HEK293 (cell line): ENCODE results near the gene ADAMTS4.

Experiments
- CTCF ChIA-PET: fragments of 350-600 bp; formaldehyde crosslinking; extraction: SDS; loops from one replicate; lab custom pipeline; 2021; ENCODE audit warnings: antibody characterized with exemption; lab: Yijun Ruan, JAX
- POLR2A ChIA-PET: fragments of 300-600 bp; formaldehyde crosslinking; extraction: SDS; loops from one replicate; lab custom pipeline; 2020; ENCODE audit warnings: antibody characterized with exemption, inconsistent platforms; lab: Yijun Ruan, JAX
- H3K27ac ChIP-seq: fragments of 200-500 bp; sonication (Bioruptor generic); 2 replicates; pipeline ENCODE4 v1.5.1; 2014; ENCODE audit warnings: low read depth, low read length, control low read depth, inconsistent platforms; ENCODE audit errors: extremely low read depth
- H3K36me3 ChIP-seq, 2 experiments: fragments of 200-500 bp in 1 of 2; sonication (Bioruptor generic) in 1 of 2; 1 replicate in 1 of 2; 2 replicates in 1 of 2; pipeline ENCODE4 v1.5.1; 2014 to 2017; ENCODE audit warnings: inconsistent platforms in 2 of 2, low read length in 2 of 2; ENCODE audit not compliant: control insufficient read depth in 2 of 2, insufficient read depth in 1 of 2
- H3K4me1 ChIP-seq: fragments of 200-500 bp; sonication (Bioruptor generic); 2 replicates; pipeline ENCODE4 v1.5.1; 2014; ENCODE audit warnings: mild to moderate bottlenecking, low read length, inconsistent platforms; ENCODE audit not compliant: control insufficient read depth, insufficient read depth
- H3K4me3 ChIP-seq: 2 replicates; pipeline ENCODE4 v1.5.1; 2011; ENCODE audit warnings: low read depth, mild to moderate bottlenecking, control low read depth, low read length, moderate library complexity
- H3K9me3 ChIP-seq: fragments of 200-500 bp; sonication (Bioruptor generic); 2 replicates; pipeline ENCODE4 v1.5.1; 2014; ENCODE audit warnings: low read depth, low read length, inconsistent platforms; ENCODE audit not compliant: control insufficient read depth, insufficient read depth
- EGR2 ChIP-seq: fragments of 450-650 bp; formaldehyde crosslinking; IDR thresholded peaks from 2 replicates; pipeline ENCODE4 v1.5.1; 2016; ENCODE audit warnings: low read depth, missing biosample characterization, missing genetic modification characterization
- GLIS1 ChIP-seq: fragments of 450-650 bp; formaldehyde crosslinking; IDR thresholded peaks from 2 replicates; pipeline ENCODE4 v1.5.1; 2016; ENCODE audit warnings: missing biosample characterization, missing genetic modification characterization
- GLIS2 ChIP-seq: fragments of 450-650 bp; formaldehyde crosslinking; IDR thresholded peaks from 2 replicates; pipeline ENCODE4 v1.5.1; 2016; ENCODE audit warnings: missing biosample characterization, missing genetic modification characterization
- IKZF3 ChIP-seq: fragments of 450-650 bp; IDR thresholded peaks from 2 replicates; pipeline ENCODE4 v1.5.0; 2018; ENCODE audit warnings: missing biosample characterization, mild to moderate bottlenecking, missing genetic modification characterization, moderate library complexity
- KLF16 ChIP-seq: fragments of 450-650 bp; formaldehyde crosslinking; IDR thresholded peaks from 2 replicates; pipeline ENCODE4 v1.5.1; 2017; ENCODE audit warnings: missing biosample characterization, missing genetic modification characterization
- KLF9 ChIP-seq: fragments of 450-650 bp; formaldehyde crosslinking; IDR thresholded peaks from 2 replicates; pipeline ENCODE4 v1.5.1; 2016; ENCODE audit warnings: missing biosample characterization, missing genetic modification characterization, low read depth
- PRDM1 ChIP-seq: fragments of 450-650 bp; formaldehyde crosslinking; IDR thresholded peaks from 2 replicates; pipeline ENCODE4; 2016; ENCODE audit warnings: missing biosample characterization, missing genetic modification characterization
- SP2 ChIP-seq: fragments of 450-650 bp; formaldehyde crosslinking; IDR thresholded peaks from 2 replicates; pipeline ENCODE4 v1.5.1; 2016; ENCODE audit warnings: missing biosample characterization, missing genetic modification characterization
- SP7 ChIP-seq: fragments of 450-650 bp; formaldehyde crosslinking; IDR thresholded peaks from 2 replicates; pipeline ENCODE4 v1.5.1; 2016; ENCODE audit warnings: missing biosample characterization, missing genetic modification characterization
- YY1 ChIP-seq: fragments of 450-650 bp; formaldehyde crosslinking; IDR thresholded peaks from 2 replicates; pipeline ENCODE4 v1.5.1; 2018; ENCODE audit warnings: missing biosample characterization, missing genetic modification characterization
- ZBTB20 ChIP-seq: fragments of 450-650 bp; formaldehyde crosslinking; IDR thresholded peaks from 2 replicates; pipeline ENCODE4 v1.5.1; 2016; ENCODE audit warnings: missing biosample characterization, missing genetic modification characterization
- ZBTB48 ChIP-seq: fragments of 450-650 bp; formaldehyde crosslinking; IDR thresholded peaks from 2 replicates; pipeline ENCODE4 v1.5.1; 2016; ENCODE audit warnings: missing biosample characterization, missing genetic modification characterization
- ZBTB8A ChIP-seq: fragments of 450-650 bp; formaldehyde crosslinking; IDR thresholded peaks from 2 replicates; pipeline ENCODE4 v1.5.1; 2016; ENCODE audit warnings: missing biosample characterization, missing genetic modification characterization
- ZEB2 ChIP-seq: fragments of 450-650 bp; formaldehyde crosslinking; IDR thresholded peaks from 2 replicates; pipeline ENCODE4 v1.5.1; 2016; ENCODE audit warnings: missing biosample characterization, missing genetic modification characterization
- ZFP69B ChIP-seq: fragments of 450-650 bp; formaldehyde crosslinking; IDR thresholded peaks from 2 replicates; pipeline ENCODE4 v1.5.1; 2016; ENCODE audit warnings: missing biosample characterization, missing genetic modification characterization
- ZNF16 ChIP-seq: fragments of 450-650 bp; formaldehyde crosslinking; IDR thresholded peaks from 2 replicates; pipeline ENCODE4 v1.5.1; 2016; ENCODE audit warnings: low read depth, missing biosample characterization, missing genetic modification characterization
- ZNF2 ChIP-seq: fragments of 450-650 bp; formaldehyde crosslinking; IDR thresholded peaks from 2 replicates; pipeline ENCODE4 v1.5.1; 2016; ENCODE audit warnings: missing biosample characterization, missing genetic modification characterization
- ZNF211 ChIP-seq: fragments of 450-650 bp; formaldehyde crosslinking; IDR thresholded peaks from 2 replicates; pipeline ENCODE4 v1.5.1; 2016; ENCODE audit warnings: low read depth, missing biosample characterization, missing genetic modification characterization
- ZNF223 ChIP-seq: fragments of 450-650 bp; formaldehyde crosslinking; IDR thresholded peaks from 2 replicates; pipeline ENCODE4 v1.5.1; 2016; ENCODE audit warnings: missing biosample characterization, missing genetic modification characterization
- ZNF433 ChIP-seq: fragments of 450-650 bp; formaldehyde crosslinking; IDR thresholded peaks from 2 replicates; pipeline ENCODE4 v1.5.1; 2016; ENCODE audit warnings: missing biosample characterization, missing genetic modification characterization, low read depth
- ZNF544 ChIP-seq: fragments of 450-650 bp; formaldehyde crosslinking; IDR thresholded peaks from 2 replicates; pipeline ENCODE4 v1.5.0; 2017; ENCODE audit warnings: missing biosample characterization, missing genetic modification characterization
- ZNF558 ChIP-seq: fragments of 450-650 bp; formaldehyde crosslinking; IDR thresholded peaks from 2 replicates; pipeline ENCODE4 v1.5.1; 2016; ENCODE audit warnings: missing biosample characterization, missing genetic modification characterization
- ZNF654 ChIP-seq: fragments of 450-650 bp; formaldehyde crosslinking; IDR thresholded peaks from 2 replicates; pipeline ENCODE4 v1.5.1; 2016; ENCODE audit warnings: low read depth, missing biosample characterization, missing genetic modification characterization
- ZNF658 ChIP-seq: fragments of 450-650 bp; formaldehyde crosslinking; IDR thresholded peaks from 2 replicates; pipeline ENCODE4; 2016; ENCODE audit warnings: missing biosample characterization, missing genetic modification characterization
- ZSCAN23 ChIP-seq: fragments of 450-650 bp; formaldehyde crosslinking; IDR thresholded peaks from 2 replicates; pipeline ENCODE4 v1.5.1; 2016; ENCODE audit warnings: missing biosample characterization, missing genetic modification characterization
- TF ChIP-seq, protein P1 (sequence below): fragments of 450-650 bp; formaldehyde crosslinking; IDR thresholded peaks from 2 replicates; pipeline ENCODE4 v1.5.1; 2016; ENCODE audit warnings: missing biosample characterization, missing genetic modification characterization
- TF ChIP-seq, protein P2 (sequence below): fragments of 450-650 bp; formaldehyde crosslinking; IDR thresholded peaks from 2 replicates; pipeline ENCODE4 v1.5.1; 2016; ENCODE audit warnings: missing biosample characterization, missing genetic modification characterization
- TF ChIP-seq, protein P3 (sequence below): fragments of 450-650 bp; formaldehyde crosslinking; IDR thresholded peaks from 2 replicates; pipeline ENCODE4 v1.5.1; 2016; ENCODE audit warnings: missing biosample characterization, missing genetic modification characterization
- TF ChIP-seq, protein P4 (sequence below): fragments of 450-650 bp; formaldehyde crosslinking; IDR thresholded peaks from 2 replicates; pipeline ENCODE4 v1.5.1; 2016; ENCODE audit warnings: missing biosample characterization, missing genetic modification characterization

ADAMTS4 gene

DNA sequence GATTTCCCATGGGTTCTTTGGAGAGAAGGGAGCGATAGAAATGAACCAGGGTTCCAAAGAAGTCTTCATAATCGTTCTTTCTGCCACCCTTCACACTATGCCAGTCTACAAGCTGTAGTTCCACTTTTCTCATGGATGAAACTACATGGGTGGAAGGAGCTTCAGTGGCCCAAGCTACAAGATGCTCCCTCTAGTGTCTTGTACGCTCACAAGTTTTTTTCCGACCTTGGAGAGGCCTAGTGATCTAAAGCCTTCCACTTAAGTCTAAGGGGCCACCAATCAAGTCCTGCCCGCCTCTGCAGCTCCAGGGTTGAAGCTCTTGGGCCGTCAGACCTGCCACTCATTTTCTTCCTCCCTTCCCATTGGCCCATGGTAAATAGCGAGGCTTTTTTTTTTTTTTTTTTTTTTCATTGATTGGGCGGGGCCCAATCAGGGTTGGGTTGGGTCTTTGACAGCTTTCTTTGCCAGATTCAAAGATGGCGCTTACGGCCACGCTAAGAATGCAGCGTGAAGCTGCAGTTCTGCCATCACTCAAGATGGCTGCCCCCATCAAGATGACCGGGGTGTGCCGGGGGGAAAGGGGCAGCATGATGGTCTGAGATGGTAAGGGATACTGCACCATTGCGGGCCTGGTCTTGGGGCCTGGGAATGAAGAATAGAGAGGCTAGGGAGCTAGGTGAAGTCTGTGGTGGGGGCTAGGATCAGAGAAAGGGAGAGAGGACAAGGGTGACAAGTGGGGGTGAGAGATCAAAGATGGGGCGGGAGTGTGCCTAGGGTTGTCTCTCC lies 26.9 kb upstream of the ADAMTS4 start, which contains the start of gene TOMM40L:
TSS of gene TOMM40L (plus strand) at position 527 of the 786 bp plus-strand sequence. CDS start 430 bp downstream, outside the sequence.
- Histone ChIP-seq H3K4me3 (peak within 1 kb of the TSS; percentile 84), H3K4me1 (peaks cover 4% of the 10 kb centered on the region; the same call in 1 of the 2 replicates), H3K36me3 (peaks cover 0 to 29% of the 10 kb centered on the region in 2 experiments; a peak in 1 of 3 replicates), H3K27ac (peak within 1 kb of the TSS; percentile 26; the same call in 1 of the 2 replicates), H3K9me3 (no peaks in the 10 kb centered on the region)
- CTCF ChIA-PET, result interaction anchor here (0.6 to 9.7 kb wide), 34 partner anchors 9 to 216 kb away, joined by 3 to 146 read pairs (median 7); partner anchors contain the start of genes FCER1G, NDUFS2, NR1I3 and PCP4L1
- POLR2A ChIA-PET, result interaction anchor here (0.6 to 1.7 kb wide), 19 partner anchors 10 to 205 kb away, joined by 3 to 22 read pairs (median 5); partner anchors contain the start of genes ADAMTS4, B4GALT3, DEDD and F11R
- peak; percentile 45 for TF ChIP-seq ZBTB8A
- peak; percentile 88 for TF ChIP-seq ZBTB48 (tag by site-specific recombination)
- peak; percentile 58; the same call in 1 of the 2 replicates for TF ChIP-seq GLIS2
- TF ChIP-seq ZNF544, result no peak
- peak; percentile 60 for TF ChIP-seq SP7 (tag by site-specific recombination)
- 0 out of 2 replicates have a peak, but pooled peaks have one; percentile 6 for TF ChIP-seq ZEB2
- TF ChIP-seq ZNF2 (tag by site-specific recombination), result peak; percentile 69; the same call in 1 of the 2 replicates
- peak; percentile 69 for TF ChIP-seq KLF9 (tag by site-specific recombination)
- no peak for TF ChIP-seq ZNF433 (tag by site-specific recombination)
- peak; percentile 97 for TF ChIP-seq SP2
- TF ChIP-seq ZNF223 (tag by site-specific recombination), result no peak
- no peak for TF ChIP-seq ZNF16 (tag by site-specific recombination)
- TF ChIP-seq IKZF3, result peak; percentile 76
- TF ChIP-seq PRDM1 (tag by site-specific recombination), result no peak
- 0 out of 2 replicates have a peak, but pooled peaks have one; percentile 54 for TF ChIP-seq ZSCAN23 (tag by site-specific recombination)
- TF ChIP-seq ZNF658 (tag by site-specific recombination), result no peak
- TF ChIP-seq KLF16 (tag by site-specific recombination), result peak; percentile 82; the same call in 1 of the 2 replicates
- 0 out of 2 replicates have a peak, but pooled peaks have one; percentile 46 for TF ChIP-seq ZNF558 (tag by site-specific recombination)
- TF ChIP-seq, protein P1, sequence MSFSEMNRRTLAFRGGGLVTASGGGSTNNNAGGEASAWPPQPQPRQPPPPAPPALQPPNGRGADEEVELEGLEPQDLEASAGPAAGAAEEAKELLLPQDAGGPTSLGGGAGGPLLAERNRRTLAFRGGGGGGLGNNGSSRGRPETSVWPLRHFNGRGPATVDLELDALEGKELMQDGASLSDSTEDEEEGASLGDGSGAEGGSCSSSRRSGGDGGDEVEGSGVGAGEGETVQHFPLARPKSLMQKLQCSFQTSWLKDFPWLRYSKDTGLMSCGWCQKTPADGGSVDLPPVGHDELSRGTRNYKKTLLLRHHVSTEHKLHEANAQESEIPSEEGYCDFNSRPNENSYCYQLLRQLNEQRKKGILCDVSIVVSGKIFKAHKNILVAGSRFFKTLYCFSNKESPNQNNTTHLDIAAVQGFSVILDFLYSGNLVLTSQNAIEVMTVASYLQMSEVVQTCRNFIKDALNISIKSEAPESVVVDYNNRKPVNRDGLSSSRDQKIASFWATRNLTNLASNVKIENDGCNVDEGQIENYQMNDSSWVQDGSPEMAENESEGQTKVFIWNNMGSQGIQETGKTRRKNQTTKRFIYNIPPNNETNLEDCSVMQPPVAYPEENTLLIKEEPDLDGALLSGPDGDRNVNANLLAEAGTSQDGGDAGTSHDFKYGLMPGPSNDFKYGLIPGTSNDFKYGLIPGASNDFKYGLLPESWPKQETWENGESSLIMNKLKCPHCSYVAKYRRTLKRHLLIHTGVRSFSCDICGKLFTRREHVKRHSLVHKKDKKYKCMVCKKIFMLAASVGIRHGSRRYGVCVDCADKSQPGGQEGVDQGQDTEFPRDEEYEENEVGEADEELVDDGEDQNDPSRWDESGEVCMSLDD, result peak; percentile 90
- peak; percentile 47 for TF ChIP-seq ZNF654 (tag by site-specific recombination)
- TF ChIP-seq YY1 (tag by site-specific recombination), result peak; percentile 99
- peak; percentile 39; the same call in 1 of the 2 replicates for TF ChIP-seq EGR2 (tag by site-specific recombination)
- TF ChIP-seq, protein P2, sequence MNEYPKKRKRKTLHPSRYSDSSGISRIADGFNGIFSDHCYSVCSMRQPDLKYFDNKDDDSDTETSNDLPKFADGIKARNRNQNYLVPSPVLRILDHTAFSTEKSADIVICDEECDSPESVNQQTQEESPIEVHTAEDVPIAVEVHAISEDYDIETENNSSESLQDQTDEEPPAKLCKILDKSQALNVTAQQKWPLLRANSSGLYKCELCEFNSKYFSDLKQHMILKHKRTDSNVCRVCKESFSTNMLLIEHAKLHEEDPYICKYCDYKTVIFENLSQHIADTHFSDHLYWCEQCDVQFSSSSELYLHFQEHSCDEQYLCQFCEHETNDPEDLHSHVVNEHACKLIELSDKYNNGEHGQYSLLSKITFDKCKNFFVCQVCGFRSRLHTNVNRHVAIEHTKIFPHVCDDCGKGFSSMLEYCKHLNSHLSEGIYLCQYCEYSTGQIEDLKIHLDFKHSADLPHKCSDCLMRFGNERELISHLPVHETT, result peak; percentile 91
- TF ChIP-seq ZFP69B, result peak; percentile 76; the same call in 1 of the 2 replicates
- TF ChIP-seq ZNF211 (tag by site-specific recombination), result no peak
- TF ChIP-seq GLIS1, result no peak
- TF ChIP-seq, protein P3, sequence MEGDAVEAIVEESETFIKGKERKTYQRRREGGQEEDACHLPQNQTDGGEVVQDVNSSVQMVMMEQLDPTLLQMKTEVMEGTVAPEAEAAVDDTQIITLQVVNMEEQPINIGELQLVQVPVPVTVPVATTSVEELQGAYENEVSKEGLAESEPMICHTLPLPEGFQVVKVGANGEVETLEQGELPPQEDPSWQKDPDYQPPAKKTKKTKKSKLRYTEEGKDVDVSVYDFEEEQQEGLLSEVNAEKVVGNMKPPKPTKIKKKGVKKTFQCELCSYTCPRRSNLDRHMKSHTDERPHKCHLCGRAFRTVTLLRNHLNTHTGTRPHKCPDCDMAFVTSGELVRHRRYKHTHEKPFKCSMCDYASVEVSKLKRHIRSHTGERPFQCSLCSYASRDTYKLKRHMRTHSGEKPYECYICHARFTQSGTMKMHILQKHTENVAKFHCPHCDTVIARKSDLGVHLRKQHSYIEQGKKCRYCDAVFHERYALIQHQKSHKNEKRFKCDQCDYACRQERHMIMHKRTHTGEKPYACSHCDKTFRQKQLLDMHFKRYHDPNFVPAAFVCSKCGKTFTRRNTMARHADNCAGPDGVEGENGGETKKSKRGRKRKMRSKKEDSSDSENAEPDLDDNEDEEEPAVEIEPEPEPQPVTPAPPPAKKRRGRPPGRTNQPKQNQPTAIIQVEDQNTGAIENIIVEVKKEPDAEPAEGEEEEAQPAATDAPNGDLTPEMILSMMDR (tag by site-specific recombination), result peak; percentile 74
- peak; percentile 68 for TF ChIP-seq ZBTB20 (tag by site-specific recombination)
- TF ChIP-seq, protein P4, sequence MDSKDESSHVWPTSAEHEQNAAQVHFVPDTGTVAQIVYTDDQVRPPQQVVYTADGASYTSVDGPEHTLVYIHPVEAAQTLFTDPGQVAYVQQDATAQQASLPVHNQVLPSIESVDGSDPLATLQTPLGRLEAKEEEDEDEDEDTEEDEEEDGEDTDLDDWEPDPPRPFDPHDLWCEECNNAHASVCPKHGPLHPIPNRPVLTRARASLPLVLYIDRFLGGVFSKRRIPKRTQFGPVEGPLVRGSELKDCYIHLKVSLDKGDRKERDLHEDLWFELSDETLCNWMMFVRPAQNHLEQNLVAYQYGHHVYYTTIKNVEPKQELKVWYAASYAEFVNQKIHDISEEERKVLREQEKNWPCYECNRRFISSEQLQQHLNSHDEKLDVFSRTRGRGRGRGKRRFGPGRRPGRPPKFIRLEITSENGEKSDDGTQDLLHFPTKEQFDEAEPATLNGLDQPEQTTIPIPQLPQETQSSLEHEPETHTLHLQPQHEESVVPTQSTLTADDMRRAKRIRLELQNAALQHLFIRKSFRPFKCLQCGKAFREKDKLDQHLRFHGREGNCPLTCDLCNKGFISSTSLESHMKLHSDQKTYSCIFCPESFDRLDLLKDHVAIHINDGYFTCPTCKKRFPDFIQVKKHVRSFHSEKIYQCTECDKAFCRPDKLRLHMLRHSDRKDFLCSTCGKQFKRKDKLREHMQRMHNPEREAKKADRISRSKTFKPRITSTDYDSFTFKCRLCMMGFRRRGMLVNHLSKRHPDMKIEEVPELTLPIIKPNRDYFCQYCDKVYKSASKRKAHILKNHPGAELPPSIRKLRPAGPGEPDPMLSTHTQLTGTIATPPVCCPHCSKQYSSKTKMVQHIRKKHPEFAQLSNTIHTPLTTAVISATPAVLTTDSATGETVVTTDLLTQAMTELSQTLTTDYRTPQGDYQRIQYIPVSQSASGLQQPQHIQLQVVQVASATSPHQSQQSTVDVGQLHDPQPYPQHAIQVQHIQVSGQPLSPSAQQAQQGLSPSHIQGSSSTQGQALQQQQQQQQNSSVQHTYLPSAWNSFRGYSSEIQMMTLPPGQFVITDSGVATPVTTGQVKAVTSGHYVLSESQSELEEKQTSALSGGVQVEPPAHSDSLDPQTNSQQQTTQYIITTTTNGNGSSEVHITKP, result peak; percentile 62
